OCI-LY1 (cell line): Measurements from ENCODE around the gene LYPLA2.

Experiments
- H2AFZ ChIP-seq: fragments of 200-600 bp; sonication (generic), shearing (Covaris generic); 2 replicates; pipeline ENCODE4 v1.6.0; 2014; ENCODE audit warnings: antibody characterized with exemption, mild to moderate bottlenecking, low read length
- H3F3A ChIP-seq: fragments of 200-600 bp; sonication (generic), shearing (Covaris generic); 2 replicates; pipeline ENCODE4 v1.6.0; 2014; ENCODE audit warnings: mild to moderate bottlenecking, antibody characterized with exemption, low read length, moderate library complexity; ENCODE audit not compliant: insufficient read depth
- H3K27ac ChIP-seq: fragments of 200-600 bp; sonication (generic); 2 replicates; pipeline ENCODE4 v1.5.1; 2014; ENCODE audit warnings: low read length, mixed run types, mild to moderate bottlenecking, low read depth; ENCODE audit not compliant: poor library complexity, severe bottlenecking
- H3K27me3 ChIP-seq: fragments of 200-600 bp; sonication (generic); 2 replicates; pipeline ENCODE4 v1.6.0; 2014; ENCODE audit warnings: antibody characterized with exemption, mild to moderate bottlenecking, low read length, moderate library complexity; ENCODE audit not compliant: insufficient read depth
- H3K36me3 ChIP-seq: fragments of 200-600 bp; sonication (generic); 2 replicates; pipeline ENCODE4 v1.6.1; 2014; ENCODE audit warnings: mild to moderate bottlenecking, antibody characterized with exemption, low read length, moderate library complexity, mixed read lengths; ENCODE audit not compliant: insufficient read depth
- H3K4me1 ChIP-seq: fragments of 200-600 bp; sonication (generic); 2 replicates; pipeline ENCODE4 v1.5.1; 2014; ENCODE audit warnings: mild to moderate bottlenecking, low read length, moderate library complexity; ENCODE audit not compliant: insufficient read depth, severe bottlenecking
- H3K4me2 ChIP-seq: fragments of 200-600 bp; sonication (generic), shearing (Covaris generic); 2 replicates; pipeline ENCODE4 v1.6.1; 2014; ENCODE audit warnings: low read length
- H3K4me3 ChIP-seq: fragments of 200-600 bp; sonication (generic); 2 replicates; pipeline ENCODE4 v1.5.1; 2014; ENCODE audit warnings: low read length, low read depth, mild to moderate bottlenecking, mixed read lengths; ENCODE audit not compliant: poor library complexity, severe bottlenecking
- H3K79me2 ChIP-seq: fragments of 200-600 bp; shearing (Covaris generic); 2 replicates; pipeline ENCODE4 v1.6.1; 2016; ENCODE audit warnings: mixed run types, low read length, mixed read lengths; ENCODE audit not compliant: insufficient read depth
- H3K9ac ChIP-seq: fragments of 200-600 bp; sonication (generic), shearing (Covaris generic); 2 replicates; pipeline ENCODE4 v1.6.1; 2014; ENCODE audit warnings: mild to moderate bottlenecking, low read length, mixed read lengths
- H3K9me2 ChIP-seq: fragments of 200-600 bp; sonication (generic), shearing (Covaris generic); 2 replicates; pipeline ENCODE4 v1.6.1; 2014; ENCODE audit warnings: low read depth, mild to moderate bottlenecking, low read length, mixed read lengths
- H3K9me3 ChIP-seq: fragments of 200-600 bp; shearing (Covaris generic); 2 replicates; pipeline ENCODE4 v1.6.1; 2014; ENCODE audit warnings: low read length, mixed read lengths
- H4K20me1 ChIP-seq: fragments of 200-600 bp; sonication (generic), shearing (Covaris generic); 2 replicates; pipeline ENCODE4 v1.6.0; 2016; ENCODE audit warnings: mild to moderate bottlenecking, low read length; ENCODE audit not compliant: insufficient read depth
- EZH2 ChIP-seq: fragments of 200-600 bp; sonication (generic), shearing (Covaris generic); IDR thresholded peaks from 2 replicates; pipeline ENCODE4 v1.8.0; 2017; ENCODE audit warnings: borderline replicate concordance, mixed run types, mild to moderate bottlenecking, antibody characterized with exemption, low read length, moderate library complexity, mixed read lengths
- TF ChIP-seq, protein P1 (sequence below): fragments of 200-600 bp; sonication (generic), shearing (Covaris generic); IDR thresholded peaks from 2 replicates; pipeline ENCODE4 v1.5.1; 2017; ENCODE audit warnings: mild to moderate bottlenecking, antibody characterized with exemption, low read length, moderate library complexity, mixed read lengths

The LYPLA2 gene

DNA sequence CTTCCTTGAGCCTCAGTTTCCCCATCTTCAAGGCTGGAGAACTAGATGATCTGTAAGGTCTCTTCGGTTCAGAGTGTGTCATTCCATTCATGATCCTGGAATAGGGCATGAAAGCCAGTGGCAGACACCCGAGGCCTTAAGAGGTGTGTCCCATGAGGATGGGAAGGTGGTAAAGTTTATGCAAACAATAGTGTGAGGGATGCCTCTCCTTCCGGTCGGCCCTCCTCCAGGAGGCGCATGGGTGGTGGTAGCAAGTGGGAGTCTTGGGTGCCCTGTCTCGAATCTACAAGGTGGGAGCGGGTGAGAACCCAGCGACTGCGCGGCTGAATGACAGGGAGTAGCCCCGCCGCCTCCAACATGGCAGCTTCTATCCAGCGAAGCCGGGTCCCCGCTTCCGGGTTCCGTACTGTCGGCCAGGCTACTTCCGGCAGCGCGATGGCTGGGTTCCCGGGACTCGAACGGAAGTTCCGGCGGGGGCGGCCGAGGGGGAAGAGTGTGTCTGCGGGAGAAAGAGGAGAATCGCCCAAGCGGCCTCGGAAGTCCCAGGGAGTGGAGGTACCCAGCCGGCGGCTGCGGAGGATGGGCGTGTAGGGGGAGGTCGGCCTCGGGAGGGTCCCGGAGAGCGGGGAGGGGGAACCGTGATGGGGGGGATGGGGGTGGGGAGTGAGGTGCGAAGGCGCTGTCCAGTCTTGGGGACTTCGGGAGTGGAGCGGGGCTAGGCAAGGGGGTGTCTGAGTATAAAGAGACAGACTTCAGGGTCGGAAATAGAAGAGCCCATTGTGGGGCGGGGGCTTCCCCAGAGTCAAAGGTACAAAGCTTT is at the start of gene LYPLA2:
TSS of gene LYPLA2 (plus strand) at position 450 of the 820 bp plus-strand sequence. CDS start 1,538 bp downstream, outside the sequence.
- H3K27ac ChIP-seq, result peak within 1 kb of the TSS; percentile 35
- H2AFZ ChIP-seq, result no peak within 1 kb of the TSS
- H3F3A ChIP-seq, result no peaks in the 10 kb centered on the region
- H4K20me1 ChIP-seq, result no peaks in the 10 kb centered on the region
- H3K4me1 ChIP-seq, result peaks cover 26% of the 10 kb centered on the region
- H3K4me2 ChIP-seq, result peak within 1 kb of the TSS; percentile 82
- no peak for TF ChIP-seq EZH2
- TF ChIP-seq, protein P1, sequence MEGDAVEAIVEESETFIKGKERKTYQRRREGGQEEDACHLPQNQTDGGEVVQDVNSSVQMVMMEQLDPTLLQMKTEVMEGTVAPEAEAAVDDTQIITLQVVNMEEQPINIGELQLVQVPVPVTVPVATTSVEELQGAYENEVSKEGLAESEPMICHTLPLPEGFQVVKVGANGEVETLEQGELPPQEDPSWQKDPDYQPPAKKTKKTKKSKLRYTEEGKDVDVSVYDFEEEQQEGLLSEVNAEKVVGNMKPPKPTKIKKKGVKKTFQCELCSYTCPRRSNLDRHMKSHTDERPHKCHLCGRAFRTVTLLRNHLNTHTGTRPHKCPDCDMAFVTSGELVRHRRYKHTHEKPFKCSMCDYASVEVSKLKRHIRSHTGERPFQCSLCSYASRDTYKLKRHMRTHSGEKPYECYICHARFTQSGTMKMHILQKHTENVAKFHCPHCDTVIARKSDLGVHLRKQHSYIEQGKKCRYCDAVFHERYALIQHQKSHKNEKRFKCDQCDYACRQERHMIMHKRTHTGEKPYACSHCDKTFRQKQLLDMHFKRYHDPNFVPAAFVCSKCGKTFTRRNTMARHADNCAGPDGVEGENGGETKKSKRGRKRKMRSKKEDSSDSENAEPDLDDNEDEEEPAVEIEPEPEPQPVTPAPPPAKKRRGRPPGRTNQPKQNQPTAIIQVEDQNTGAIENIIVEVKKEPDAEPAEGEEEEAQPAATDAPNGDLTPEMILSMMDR, result no peak
- H3K9me3 ChIP-seq, result no peaks in the 10 kb centered on the region
- H3K79me2 ChIP-seq, result peaks cover 6% of the 10 kb centered on the region; the same call in 1 of the 2 replicates
- peaks cover 26% of the 10 kb centered on the region; the same call in 1 of the 2 replicates for H3K36me3 ChIP-seq
- H3K9ac ChIP-seq, result peak within 1 kb of the TSS; percentile 90
- H3K27me3 ChIP-seq, result no peaks in the 10 kb centered on the region
- peak within 1 kb of the TSS; percentile 95 for H3K4me3 ChIP-seq
- no peaks in the 10 kb centered on the region for H3K9me2 ChIP-seq

DNA sequence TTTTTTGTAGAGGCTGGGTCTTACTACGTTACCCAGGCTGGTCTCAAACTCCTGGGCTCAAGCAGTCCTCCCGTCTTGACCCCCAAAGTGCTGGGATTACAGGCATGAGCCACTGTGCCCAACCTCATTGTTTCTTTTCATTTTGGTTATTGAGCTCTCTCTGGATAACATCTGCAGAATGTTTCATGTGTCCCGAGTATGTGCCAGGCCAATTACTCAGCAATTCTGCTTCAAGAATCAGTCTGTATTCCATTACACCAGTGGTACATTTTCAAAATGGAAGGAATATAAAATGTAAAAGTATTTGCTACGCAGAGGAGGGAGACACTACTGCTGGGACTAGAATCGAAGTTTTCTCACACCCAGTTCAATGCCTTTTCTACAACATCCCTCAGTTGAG is 49.3 kb upstream of the LYPLA2 start:
- Histone ChIP-seq H3K9ac (no peak overlapping the region), H3K27ac (no peak overlapping the region)

DNA sequence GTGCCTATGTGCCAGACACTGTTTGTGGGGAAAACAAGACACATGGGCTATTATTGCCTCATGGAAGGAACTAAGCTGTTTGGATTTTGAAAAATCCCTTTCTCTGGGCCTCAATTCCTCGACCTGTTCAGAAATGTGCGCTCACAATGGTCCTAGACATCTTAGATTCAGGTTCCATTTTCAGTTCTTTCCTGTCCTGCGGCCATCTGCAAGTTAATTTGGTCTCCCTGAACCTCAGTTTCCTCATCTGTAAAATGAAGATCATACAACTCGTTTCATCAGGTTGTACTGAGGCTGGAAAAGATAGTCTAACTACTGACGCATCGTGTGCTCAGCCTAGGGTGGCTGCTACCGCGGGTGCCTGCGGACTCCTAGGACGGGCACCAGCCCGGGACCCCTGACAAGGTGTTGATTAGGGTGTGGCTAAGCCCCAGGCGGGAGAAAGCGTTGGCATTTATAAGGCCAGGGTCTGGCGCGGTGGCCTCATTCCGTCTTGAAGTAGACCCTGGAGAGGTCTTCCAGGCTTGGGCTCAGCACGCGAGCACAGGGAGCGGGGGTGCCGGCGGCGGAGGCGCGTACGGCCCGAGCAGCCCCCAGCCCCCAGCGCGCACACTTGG is 48.2 kb upstream of the LYPLA2 start:
- H2AFZ ChIP-seq, result no peak overlapping the region
- H3K9me3 ChIP-seq, result no peaks in the 10 kb centered on the region

More for the DNA sequence above, 49.3 kb upstream of the LYPLA2 start:
- Histone ChIP-seq H4K20me1 (no peaks in the 10 kb centered on the region), H3K27me3 (no peaks in the 10 kb centered on the region), H3K4me1 (peaks cover 24% of the 10 kb centered on the region), H3K79me2 (peaks cover 22% of the 10 kb centered on the region), H3K4me2 (no peak overlapping the region), H2AFZ (no peak overlapping the region), H3F3A (0 out of 2 replicates have a peak, but pooled peaks cover 4% of the 10 kb centered on the region), H3K4me3 (no peak overlapping the region), H3K9me2 (no peaks in the 10 kb centered on the region), H3K36me3 (peaks cover 7% of the 10 kb centered on the region), H3K9me3 (no peaks in the 10 kb centered on the region)
- TF ChIP-seq EZH2, result no peak
- TF ChIP-seq, protein P1, result no peak

More for the DNA sequence above, 48.2 kb upstream of the LYPLA2 start:
- Histone ChIP-seq H3F3A (0 out of 2 replicates have a peak, but pooled peaks cover 4% of the 10 kb centered on the region), H3K4me3 (peak overlapping the region; percentile 88), H3K79me2 (peaks cover 34% of the 10 kb centered on the region), H3K36me3 (peaks cover 16% of the 10 kb centered on the region), H3K9me2 (no peaks in the 10 kb centered on the region), H3K9ac (peak overlapping the region; percentile 86), H3K4me1 (peaks cover 29% of the 10 kb centered on the region), H3K27me3 (no peaks in the 10 kb centered on the region), H3K27ac (no peak overlapping the region), H3K4me2 (peak overlapping the region; percentile 69), H4K20me1 (no peaks in the 10 kb centered on the region)
- TF ChIP-seq, protein P1, result no peak
- TF ChIP-seq EZH2, result no peak
